Endothelial cell of umbilical vein (primary cell): ENCODE measurements around the gene PRSS21. TPM values are rescaled to one million over a fixed set of nuclear protein-coding genes. Genes with fewer than 3 reads are reported as not detected.

Experiments used
- BruUV-seq: library from RNA; stranded (reverse); fragments of 400-500 nt; replicated peaks from 2 replicates; lab custom pipeline; 2021; lab: Mats Ljungman, UMichigan
- CTCF ChIA-PET: fragments of 300-600, 350-600 bp; sonication (Branson Sonifier 250); formaldehyde crosslinking; loops from one replicate; lab custom pipeline; 2021; ENCODE audit warnings: antibody characterized with exemption, inconsistent platforms; lab: Charles Lee
- POLR2A ChIA-PET: fragments of 300-600, 350-600 bp; sonication (Branson Sonifier 250); formaldehyde crosslinking; loops from one replicate; lab custom pipeline; 2021; ENCODE audit warnings: antibody characterized with exemption, inconsistent platforms; lab: Charles Lee
- DNase-seq: peaks from one replicate; pipeline ENCODE4 v3.0.0-alpha.2; 2011; ENCODE audit warnings: low read depth, low spot score
- FAIRE-seq: peaks from 2 replicates; lab custom pipeline; 2011; peaks lifted over from hg19 to GRCh38; lab: Jason Lieb, UNC
- H2AFZ ChIP-seq: 2 replicates; pipeline ENCODE4 v1.6.0; 2012; ENCODE audit warnings: low read depth, low read length, control low read depth, inconsistent platforms
- H3K27ac ChIP-seq: 2 replicates; pipeline ENCODE4 v1.5.1; 2011; ENCODE audit warnings: low read depth, mild to moderate bottlenecking, control low read depth, low read length, moderate library complexity; ENCODE audit not compliant: insufficient read depth
- H3K27me3 ChIP-seq, 2 experiments: 2 replicates each; pipeline versions ENCODE4 v1.6.0 to v1.6.1; 2011; ENCODE audit warnings: low read length in 2 of 2, mixed read lengths in 1 of 2; ENCODE audit not compliant: control insufficient read depth in 2 of 2, insufficient read depth in 2 of 2
- H3K36me3 ChIP-seq, 2 experiments: 2 replicates in 1 of 2; 3 replicates in 1 of 2; pipeline ENCODE4 v1.5.1; 2011; ENCODE audit warnings: low read length in 2 of 2, mild to moderate bottlenecking in 1 of 2, moderate library complexity in 1 of 2; ENCODE audit not compliant: control insufficient read depth in 2 of 2, insufficient read depth in 2 of 2; ENCODE audit errors: extremely low read depth in 1 of 2
- H3K4me1 ChIP-seq: 3 replicates; pipeline ENCODE4 v1.5.1; 2011; ENCODE audit warnings: mild to moderate bottlenecking, low read length; ENCODE audit not compliant: control insufficient read depth, insufficient read depth; ENCODE audit errors: extremely low read depth
- H3K4me2 ChIP-seq: 2 replicates; pipeline ENCODE4 v1.6.1; 2011; ENCODE audit warnings: low read length, control low read depth, mixed read lengths; ENCODE audit not compliant: insufficient read depth
- H3K4me3 ChIP-seq, 3 experiments: fragments of 200-600 bp in 1 of 3; sonication (generic), shearing (Covaris generic) in 1 of 3; replicated peaks in 1 of 3; 2 replicates each; pipeline ENCODE4 v1.5.1; 2011 to 2016; ENCODE audit warnings: control low read depth in 3 of 3, low read length in 3 of 3, mild to moderate bottlenecking in 2 of 3, inconsistent platforms in 1 of 3, low read depth in 1 of 3, moderate library complexity in 1 of 3; ENCODE audit not compliant: insufficient read depth in 1 of 3
- H3K79me2 ChIP-seq: 2 replicates; pipeline ENCODE4 v1.6.0; 2012; ENCODE audit warnings: low read length, inconsistent platforms; ENCODE audit not compliant: control insufficient read depth, insufficient read depth
- H3K9ac ChIP-seq: replicated peaks from 2 replicates; pipeline ENCODE3; 2011; ENCODE audit warnings: low read length, control low read depth; ENCODE audit not compliant: insufficient read depth; ENCODE audit errors: extremely low read depth
- H3K9me1 ChIP-seq: replicated peaks from 3 replicates; pipeline ENCODE4 v1.6.0; 2011; ENCODE audit warnings: mild to moderate bottlenecking, low read length; ENCODE audit not compliant: control insufficient read depth, insufficient read depth; ENCODE audit errors: extremely low read depth
- H3K9me3 ChIP-seq: replicated peaks from 2 replicates; pipeline ENCODE4 v1.5.1; 2012; ENCODE audit warnings: low read length, inconsistent platforms; ENCODE audit not compliant: control insufficient read depth, insufficient read depth
- H4K20me1 ChIP-seq: replicated peaks from 2 replicates; pipeline ENCODE3; 2011; ENCODE audit warnings: mild to moderate bottlenecking, low read length; ENCODE audit not compliant: control insufficient read depth, insufficient read depth; ENCODE audit errors: extremely low read depth
- EZH2 ChIP-seq: IDR thresholded peaks from 2 replicates; pipeline ENCODE4 v1.6.1; 2012; ENCODE audit warnings: borderline replicate concordance, low read depth, mild to moderate bottlenecking, moderate library complexity, low read length, inconsistent platforms; ENCODE audit not compliant: severe bottlenecking
- FOS ChIP-seq: IDR thresholded peaks from 2 replicates; pipeline ENCODE4 v1.6.1; 2011; ENCODE audit warnings: mild to moderate bottlenecking, low read length, moderate library complexity, borderline replicate concordance; ENCODE audit not compliant: insufficient read depth
- JUN ChIP-seq: IDR thresholded peaks from 2 replicates; pipeline ENCODE4 v1.6.1; 2011; ENCODE audit warnings: borderline replicate concordance, low read depth; ENCODE audit not compliant: insufficient read length, insufficient read depth
- MYC ChIP-seq: IDR thresholded peaks from one replicate; pipeline ENCODE4 v1.6.1; 2011; ENCODE audit warnings: mild to moderate bottlenecking, low read depth, low read length
- POLR2AphosphoS5 ChIP-seq: IDR thresholded peaks from 2 replicates; pipeline ENCODE4 v1.6.1; 2012; ENCODE audit warnings: low read depth, mild to moderate bottlenecking, control low read depth, low read length, moderate library complexity; ENCODE audit not compliant: insufficient read depth
- dilution Hi-C: fragments of 300-500 bp; cut with MboI; formaldehyde crosslinking; loops from one replicate; pipeline ENCODE4 v1.15.0; 2019; ENCODE audit warnings: low sequenced_read_pairs; ENCODE audit not compliant: extremely low pct_ligation_motif_present
- intact Hi-C: fragments of 100-400 bp; cut with micrococcal nuclease; formaldehyde crosslinking; loops from one replicate; pipeline ENCODE4 v1.10.0; 2022
- polyA plus RNA-seq, 4 experiments: library from polyadenylated mRNA; depleted of rRNA in 3 of 4; stranded (reverse) in 3 of 4; unstranded in 1 of 4; fragments of >200 nt; gene quantifications; 2 replicates each; pipeline versions ENCODE4 v1.2.1 to v1.2.3, GENCODE V29; 2011 to 2012; ENCODE audit warnings: missing spikeins in 1 of 4
- total RNA-seq: library from RNA; stranded (reverse); gene quantifications from 2 replicates; pipeline ENCODE4 v1.2.3, GENCODE V29; 2021
- TF ChIP-seq, protein P1 (sequence below), 2 donors: IDR thresholded peaks; 1 replicate in 1 of 2; 2 replicates in 1 of 2; pipeline ENCODE4 v1.5.1; 2011; ENCODE audit warnings: low read length in 2 of 2, mild to moderate bottlenecking in 2 of 2, moderate library complexity in 2 of 2, control low read depth in 1 of 2, inconsistent platforms in 1 of 2, low read depth in 1 of 2; ENCODE audit not compliant: insufficient read depth in 1 of 2; ENCODE audit errors: extremely low read depth in 1 of 2

Gene PRSS21
- total and polyA plus RNA-seq, 2 donors (not counting 3 experiments of a cell fraction or from before 2014, with no cell fraction given): 0.28 TPM; not detected in 1

GRCh38 chr16:2826591-2827373, 9.7 kb downstream of the PRSS21 start:
- peaks cover 2% of the 10 kb centered on the region for H3K4me1 ChIP-seq
- ChIA-PET CTCF (interaction anchor here (1.2 to 1.4 kb wide), 2 partner anchors 12 to 26 kb away, joined by 3 to 8 read pairs; no protein-coding TSS in a partner anchor), POLR2A (no interaction called here)
- H3K27me3 ChIP-seq: no peaks in the 10 kb centered on the region
- no peak for DNase-seq
- no peaks in the 10 kb centered on the region for H3K9me1 ChIP-seq
- no peak overlapping the region for H3K27ac ChIP-seq
- H3K79me2 ChIP-seq: no peaks in the 10 kb centered on the region
- no peaks in the 10 kb centered on the region for H4K20me1 ChIP-seq
- no peak overlapping the region for H2AFZ ChIP-seq
- no peak overlapping the region for H3K4me3 ChIP-seq
- H3K36me3 ChIP-seq: no peaks in the 10 kb centered on the region
- H3K9me3 ChIP-seq: no peaks in the 10 kb centered on the region
- dilution Hi-C loops: no loop called here
- H3K4me2 ChIP-seq: no peak overlapping the region
- H3K9ac ChIP-seq: no peak overlapping the region
- intact Hi-C loops: no loop called here
- no TSS peak for BruUV-seq
- no peak for FAIRE-seq
- TF ChIP-seq, protein P1, sequence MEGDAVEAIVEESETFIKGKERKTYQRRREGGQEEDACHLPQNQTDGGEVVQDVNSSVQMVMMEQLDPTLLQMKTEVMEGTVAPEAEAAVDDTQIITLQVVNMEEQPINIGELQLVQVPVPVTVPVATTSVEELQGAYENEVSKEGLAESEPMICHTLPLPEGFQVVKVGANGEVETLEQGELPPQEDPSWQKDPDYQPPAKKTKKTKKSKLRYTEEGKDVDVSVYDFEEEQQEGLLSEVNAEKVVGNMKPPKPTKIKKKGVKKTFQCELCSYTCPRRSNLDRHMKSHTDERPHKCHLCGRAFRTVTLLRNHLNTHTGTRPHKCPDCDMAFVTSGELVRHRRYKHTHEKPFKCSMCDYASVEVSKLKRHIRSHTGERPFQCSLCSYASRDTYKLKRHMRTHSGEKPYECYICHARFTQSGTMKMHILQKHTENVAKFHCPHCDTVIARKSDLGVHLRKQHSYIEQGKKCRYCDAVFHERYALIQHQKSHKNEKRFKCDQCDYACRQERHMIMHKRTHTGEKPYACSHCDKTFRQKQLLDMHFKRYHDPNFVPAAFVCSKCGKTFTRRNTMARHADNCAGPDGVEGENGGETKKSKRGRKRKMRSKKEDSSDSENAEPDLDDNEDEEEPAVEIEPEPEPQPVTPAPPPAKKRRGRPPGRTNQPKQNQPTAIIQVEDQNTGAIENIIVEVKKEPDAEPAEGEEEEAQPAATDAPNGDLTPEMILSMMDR (IDR thresholded peaks at IDR 0.05; ENCODE audit: extremely low read depth in 1 of 2, insufficient read depth in 1 of 2, low read depth in 1 of 2, low read length in 2 of 2): no peak
- no peak for TF ChIP-seq MYC

GRCh38 chr16:2827374-2827791, 10.3 kb downstream of the PRSS21 start:
- DNase-seq (no peak), FAIRE-seq (no peak)
- H4K20me1 ChIP-seq: no peaks in the 10 kb centered on the region
- ChIA-PET CTCF (interaction anchor here (1.4 kb wide), 1 partner anchor 11 kb away, joined by 8 read pairs; no protein-coding TSS in a partner anchor), POLR2A (no interaction called here)
- dilution Hi-C loops: no loop called here
- no TSS peak for BruUV-seq
- H3K9ac ChIP-seq: no peak overlapping the region
- TF ChIP-seq MYC: no peak
- no peak for TF ChIP-seq FOS
- no peak for TF ChIP-seq POLR2AphosphoS5
- TF ChIP-seq, protein P1 (IDR thresholded peaks at IDR 0.05; ENCODE audit: extremely low read depth in 1 of 2, insufficient read depth in 1 of 2, low read depth in 1 of 2, low read length in 2 of 2): no peak
- TF ChIP-seq JUN: no peak
- TF ChIP-seq EZH2: no peak
- intact Hi-C loops: no loop called here
- no peak overlapping the region for H3K4me2 ChIP-seq
- no peaks in the 10 kb centered on the region for H3K9me1 ChIP-seq
- no peak overlapping the region for H2AFZ ChIP-seq
- peaks cover 2% of the 10 kb centered on the region for H3K4me1 ChIP-seq
- H3K27me3 ChIP-seq: no peaks in the 10 kb centered on the region
- no peak overlapping the region for H3K27ac ChIP-seq
- H3K4me3 ChIP-seq: no peak overlapping the region
- H3K79me2 ChIP-seq: no peaks in the 10 kb centered on the region
- no peaks in the 10 kb centered on the region for H3K9me3 ChIP-seq
- H3K36me3 ChIP-seq: no peaks in the 10 kb centered on the region
